Testis (tissue), 2 donors: Measurements from ENCODE around the gene EPS15.

Experiments used
- POLR2A ChIP-seq: fragments of 450-650 bp; IDR thresholded peaks from one replicate; pipeline ENCODE4 v1.6.1; 2017; ENCODE audit warnings: antibody characterized with exemption, mild to moderate bottlenecking, moderate library complexity
- TF ChIP-seq, protein P1 (sequence below), 3 experiments: fragments of 450-650 bp in 2 of 3; fragments of 200-600 bp in 1 of 3; sonication (generic) in 1 of 3; IDR thresholded peaks; one replicate each; pipeline ENCODE4 v1.5.1; 2016 to 2019; ENCODE audit warnings: antibody characterized with exemption in 3 of 3, mild to moderate bottlenecking in 2 of 3, moderate library complexity in 1 of 3

DNA sequence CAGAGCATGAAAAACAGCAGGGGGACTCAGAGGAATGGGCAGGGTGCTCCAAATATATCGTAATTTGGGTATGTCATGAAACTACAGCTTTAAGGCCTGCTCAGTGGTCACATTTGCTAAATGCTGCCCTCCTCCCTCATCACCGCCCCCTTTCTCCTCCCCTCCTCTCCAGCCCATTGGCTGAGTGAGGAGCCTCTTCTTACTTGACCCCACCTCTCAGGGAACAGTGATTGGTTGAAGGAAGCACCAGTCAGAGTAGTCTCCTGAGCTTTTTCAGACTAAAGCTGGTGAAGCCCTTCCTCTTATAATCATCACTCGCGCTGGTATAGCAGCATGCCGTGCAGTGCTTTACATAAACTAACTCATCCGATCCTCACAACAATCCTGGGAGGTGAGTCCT is 178.7 kb downstream of the EPS15 start:
- TF ChIP-seq, protein P1, sequence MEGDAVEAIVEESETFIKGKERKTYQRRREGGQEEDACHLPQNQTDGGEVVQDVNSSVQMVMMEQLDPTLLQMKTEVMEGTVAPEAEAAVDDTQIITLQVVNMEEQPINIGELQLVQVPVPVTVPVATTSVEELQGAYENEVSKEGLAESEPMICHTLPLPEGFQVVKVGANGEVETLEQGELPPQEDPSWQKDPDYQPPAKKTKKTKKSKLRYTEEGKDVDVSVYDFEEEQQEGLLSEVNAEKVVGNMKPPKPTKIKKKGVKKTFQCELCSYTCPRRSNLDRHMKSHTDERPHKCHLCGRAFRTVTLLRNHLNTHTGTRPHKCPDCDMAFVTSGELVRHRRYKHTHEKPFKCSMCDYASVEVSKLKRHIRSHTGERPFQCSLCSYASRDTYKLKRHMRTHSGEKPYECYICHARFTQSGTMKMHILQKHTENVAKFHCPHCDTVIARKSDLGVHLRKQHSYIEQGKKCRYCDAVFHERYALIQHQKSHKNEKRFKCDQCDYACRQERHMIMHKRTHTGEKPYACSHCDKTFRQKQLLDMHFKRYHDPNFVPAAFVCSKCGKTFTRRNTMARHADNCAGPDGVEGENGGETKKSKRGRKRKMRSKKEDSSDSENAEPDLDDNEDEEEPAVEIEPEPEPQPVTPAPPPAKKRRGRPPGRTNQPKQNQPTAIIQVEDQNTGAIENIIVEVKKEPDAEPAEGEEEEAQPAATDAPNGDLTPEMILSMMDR (IDR thresholded peaks at IDR 0.05), result no peak
- no peak for TF ChIP-seq POLR2A
